Stimulated activated CD4-positive, alpha-beta T cell treated with anti-CD3 and anti-CD28 coated beads, Interleukin-4, amount 100 ng/mL, for 48 hours (primary cell): ENCODE data around the gene ATP8B4.
"Not testable (repeated sequence)": the region's sequence is repeated elsewhere in the genome, so short reads cannot be mapped to it uniquely, and the experiment has no call there.

ENCODE experiments used
- DNase-seq, 2 donors: peaks; one replicate each; pipeline ENCODE4 v3.0.0-alpha.2; 2020; ENCODE audit warnings: low read depth in 2 of 2

The ATP8B4 gene

GRCh38 chr15:50119063-50120040, at the start of gene ATP8B4:
ATP8B4 (minus strand) TSS chr15:50119233; CDS start chr15:50106966, 12,267 bp downstream.
- no peak for DNase-seq

- no peak for DNase-seq
Observed at GRCh38 chr15:50168379-50168778, 49.3 kb upstream of the ATP8B4 start.

GRCh38 chr15:50167110-50167509, 48.1 kb upstream of the ATP8B4 start:
- DNase-seq = no peak

DNA sequence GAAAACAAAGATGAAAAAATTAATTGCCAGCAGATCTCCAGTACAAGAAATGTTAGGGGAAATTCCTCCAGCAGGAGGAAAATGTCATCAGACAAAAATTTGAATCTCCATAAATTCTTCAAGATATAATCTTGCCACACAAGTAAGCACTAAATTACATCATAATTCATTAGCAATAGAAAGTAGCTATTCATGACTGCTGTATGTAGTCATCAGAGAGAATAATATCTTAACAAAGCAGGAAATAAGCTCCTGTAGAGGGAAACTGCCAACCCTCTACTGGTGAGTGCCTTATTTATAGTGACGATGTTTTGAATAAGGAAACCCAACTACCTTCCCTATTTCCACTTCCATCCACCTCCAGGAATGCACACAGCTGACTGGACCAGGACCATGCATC, 47.2 kb upstream of the ATP8B4 start:
- DNase-seq = no peak

GRCh38 chr15:50164458-50164857, 45.4 kb upstream of the ATP8B4 start:
- DNase-seq = no peak

- DNase-seq = no peak
Observed at GRCh38 chr15:50163719-50164410, 44.8 kb upstream of the ATP8B4 start.

GRCh38 chr15:50162969-50163718, 44.1 kb upstream of the ATP8B4 start:
- DNase-seq = no peak

- DNase-seq = not testable (repeated sequence)
Observed at GRCh38 chr15:50158236-50158635, 39.2 kb upstream of the ATP8B4 start.

DNA sequence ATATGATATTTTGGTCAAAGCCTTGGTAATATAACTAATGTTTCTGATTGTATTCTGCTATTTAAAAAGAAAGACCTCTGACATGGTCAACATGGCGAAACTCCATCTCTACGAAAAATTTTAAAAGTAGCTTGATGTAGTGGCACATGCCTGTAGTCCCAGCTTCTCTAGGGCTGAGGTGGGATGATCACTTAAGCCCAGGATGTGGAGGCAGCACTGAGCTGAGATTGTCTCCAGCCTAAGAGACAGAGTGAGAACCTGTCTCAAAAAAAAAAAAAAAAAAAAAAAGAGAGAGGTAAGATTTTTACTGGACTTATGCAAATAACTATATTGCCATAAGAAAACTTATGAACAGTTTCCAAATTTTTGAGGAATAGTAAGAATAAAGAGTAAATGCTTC, 32.4 kb upstream of the ATP8B4 start:
- DNase-seq = no peak

DNA sequence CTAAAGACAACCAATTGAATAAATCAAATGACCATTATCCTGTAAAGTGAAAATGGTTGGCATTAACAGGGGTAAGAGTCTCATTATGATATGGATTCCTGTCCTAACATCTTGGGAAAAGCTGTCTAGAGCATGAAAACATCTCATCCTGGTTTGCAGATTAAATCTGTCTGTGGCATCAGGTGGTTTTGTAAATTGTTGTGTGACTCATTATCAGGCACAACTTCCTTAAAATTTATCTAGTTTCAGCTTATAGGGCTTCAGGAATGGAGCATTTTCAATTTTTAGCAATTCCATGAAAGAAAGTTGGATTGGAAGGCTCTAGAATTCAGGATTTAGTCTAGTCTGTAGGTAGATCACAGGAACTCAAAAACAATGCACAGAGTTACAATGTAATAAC, 31.8 kb upstream of the ATP8B4 start:
- DNase-seq = no peak

DNA sequence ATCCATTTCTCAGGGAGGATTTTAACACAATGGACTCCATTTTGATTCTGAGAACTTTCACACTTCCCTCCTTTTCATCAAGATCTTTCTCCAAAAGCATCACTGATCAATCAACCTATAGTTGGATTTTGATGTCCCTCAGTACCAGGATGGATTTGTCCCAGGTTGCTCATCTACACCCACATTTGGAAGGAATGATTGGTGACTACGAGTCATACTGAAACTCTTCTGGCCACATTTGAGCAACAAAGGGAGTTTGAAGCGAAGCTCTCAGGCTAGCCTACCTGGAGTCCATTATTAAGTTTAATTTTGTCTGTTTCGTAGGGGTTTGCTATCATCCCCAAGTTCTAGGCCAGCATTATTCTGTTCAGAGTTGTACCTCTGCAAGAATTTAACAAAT, 31.3 kb upstream of the ATP8B4 start:
- DNase-seq = no peak

DNA sequence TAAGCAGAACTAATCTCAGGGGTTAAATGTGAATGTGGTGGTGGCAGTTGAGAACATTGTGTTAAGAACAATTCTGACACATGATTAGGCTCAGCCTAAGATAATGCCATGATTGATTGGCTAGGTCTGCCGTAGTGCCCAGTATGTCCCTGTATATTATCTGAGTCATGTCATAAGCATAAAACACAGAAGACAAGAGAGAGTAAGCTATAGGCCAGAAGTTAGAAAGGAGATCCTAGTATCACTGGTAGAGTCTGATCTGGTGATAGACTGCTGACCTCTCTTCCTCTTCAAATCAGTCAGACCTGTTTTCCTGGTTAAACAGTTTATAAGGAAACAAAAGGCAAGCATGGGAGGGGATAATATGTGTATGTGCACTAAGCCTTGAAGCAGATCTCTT, 30.1 kb upstream of the ATP8B4 start:
- no peak for DNase-seq

DNA sequence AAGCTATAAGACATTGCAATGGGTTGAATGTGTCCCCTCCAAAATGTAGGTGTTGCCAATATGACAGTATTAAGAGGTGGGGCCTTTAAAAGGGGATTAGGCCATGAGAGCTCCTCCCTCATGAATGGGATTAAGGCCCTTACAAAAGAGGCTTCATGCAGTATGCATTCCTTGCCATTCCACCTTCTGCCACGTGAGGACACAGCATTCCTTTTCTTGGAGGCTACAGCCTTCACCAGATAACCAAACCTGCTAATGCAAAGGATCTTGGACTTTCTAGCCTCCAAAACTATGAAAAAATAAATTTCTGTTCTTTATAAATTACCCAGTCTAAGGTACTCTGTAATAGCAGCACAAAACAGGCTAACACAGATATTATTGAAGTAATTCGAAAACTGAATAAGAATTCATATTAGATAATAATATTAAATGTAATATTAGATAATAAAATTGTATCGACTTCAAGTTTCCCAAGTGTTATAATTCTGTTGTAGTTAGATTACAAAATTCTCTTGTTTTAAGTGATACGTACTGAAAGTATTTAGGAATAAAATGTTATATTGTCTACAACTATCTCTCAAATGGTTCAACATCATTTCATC, 29.4 kb upstream of the ATP8B4 start:
- no peak for DNase-seq

- DNase-seq = no peak
Observed at GRCh38 chr15:50146632-50147031, 27.6 kb upstream of the ATP8B4 start.

- DNase-seq = no peak
Observed at GRCh38 chr15:50145451-50145872, 26.4 kb upstream of the ATP8B4 start.

GRCh38 chr15:50144341-50145120, 25.5 kb upstream of the ATP8B4 start:
- no peak for DNase-seq

- DNase-seq = no peak
Observed at GRCh38 chr15:50143255-50143860, 24.3 kb upstream of the ATP8B4 start.

DNA sequence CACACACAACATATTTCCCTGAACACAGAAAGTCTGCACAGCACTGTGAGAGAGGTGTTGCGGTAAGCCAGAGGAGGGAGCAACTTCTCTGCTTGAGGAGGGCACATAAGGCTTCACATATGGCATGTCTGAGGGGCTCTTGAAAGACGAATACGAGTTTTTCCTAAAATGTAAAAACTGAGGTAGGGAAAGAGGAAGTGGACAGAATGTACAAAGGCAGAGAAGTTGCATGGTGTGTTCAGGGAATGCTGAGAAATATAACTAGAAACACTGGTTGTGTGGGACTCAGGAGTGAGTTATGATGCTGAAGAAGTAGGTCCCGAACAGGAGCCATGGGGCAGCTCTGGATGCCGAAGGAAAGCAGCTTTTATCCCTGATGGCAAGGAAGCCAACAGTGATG, 22.8 kb upstream of the ATP8B4 start:
- no peak for DNase-seq

- no peak for DNase-seq
Observed at GRCh38 chr15:50140983-50141382, 21.9 kb upstream of the ATP8B4 start.

GRCh38 chr15:50140098-50140497, 21.1 kb upstream of the ATP8B4 start:
- no peak for DNase-seq

- DNase-seq = no peak
Observed at GRCh38 chr15:50138391-50138790, 19.4 kb upstream of the ATP8B4 start.
